ENCODE measurements around the gene FOXB2.
"Not testable (repeated sequence)": the region's sequence is repeated elsewhere in the genome, so short reads cannot be mapped to it uniquely, and the experiment has no call there.

Gene FOXB2

DNA sequence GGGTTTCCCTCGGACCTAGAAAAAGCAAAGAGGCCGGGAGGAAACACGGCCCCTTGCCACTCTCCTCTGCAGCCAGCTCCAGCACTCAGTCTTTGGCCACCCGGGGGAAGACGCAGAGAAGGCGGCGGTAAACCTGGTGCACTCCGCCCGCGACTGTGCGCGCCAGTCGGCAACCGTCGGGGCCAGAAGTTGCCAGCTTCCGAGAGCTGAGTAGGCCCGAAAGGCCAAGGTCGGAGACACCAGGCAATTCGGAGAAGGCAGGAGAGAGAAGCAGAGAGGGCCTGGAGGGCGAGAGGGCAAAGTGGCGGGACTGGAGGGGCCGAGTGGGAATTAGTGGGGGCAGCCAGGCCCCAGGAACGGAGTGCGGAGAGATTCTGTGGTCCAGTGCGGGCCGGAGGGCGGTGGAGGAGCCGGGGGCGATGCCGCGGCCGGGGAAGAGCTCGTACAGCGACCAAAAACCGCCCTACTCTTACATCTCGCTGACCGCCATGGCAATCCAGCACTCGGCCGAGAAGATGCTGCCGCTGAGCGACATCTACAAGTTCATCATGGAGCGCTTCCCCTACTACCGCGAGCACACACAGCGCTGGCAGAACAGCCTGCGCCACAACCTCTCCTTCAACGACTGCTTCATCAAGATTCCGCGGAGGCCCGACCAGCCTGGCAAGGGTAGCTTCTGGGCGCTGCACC, at the start of gene FOXB2:
TSS of gene FOXB2 (plus strand) at position 420 of the 690 bp plus-strand sequence. CDS start at position 420, 0 bp downstream.
- DNase-seq = no peak

DNA sequence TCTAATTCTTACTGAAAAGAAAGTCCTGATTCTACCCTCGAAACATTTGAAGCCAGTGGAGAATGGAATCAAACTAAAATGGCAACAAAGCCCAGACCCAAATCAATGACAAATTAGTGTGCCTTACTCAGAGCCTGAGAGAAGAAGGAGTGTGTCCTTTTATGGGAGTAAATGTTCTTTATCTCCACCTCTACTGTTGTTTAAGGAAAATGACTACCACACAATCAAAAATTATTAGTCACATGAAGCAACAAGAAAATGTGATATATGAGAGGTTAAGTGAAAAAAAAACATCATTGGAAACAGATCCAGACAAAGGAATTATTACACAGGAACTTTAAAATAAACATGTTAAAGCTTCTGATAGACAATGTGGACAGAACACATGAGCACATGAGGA, 49.7 kb upstream of the FOXB2 start:
- DNase-seq = no peak

DNA sequence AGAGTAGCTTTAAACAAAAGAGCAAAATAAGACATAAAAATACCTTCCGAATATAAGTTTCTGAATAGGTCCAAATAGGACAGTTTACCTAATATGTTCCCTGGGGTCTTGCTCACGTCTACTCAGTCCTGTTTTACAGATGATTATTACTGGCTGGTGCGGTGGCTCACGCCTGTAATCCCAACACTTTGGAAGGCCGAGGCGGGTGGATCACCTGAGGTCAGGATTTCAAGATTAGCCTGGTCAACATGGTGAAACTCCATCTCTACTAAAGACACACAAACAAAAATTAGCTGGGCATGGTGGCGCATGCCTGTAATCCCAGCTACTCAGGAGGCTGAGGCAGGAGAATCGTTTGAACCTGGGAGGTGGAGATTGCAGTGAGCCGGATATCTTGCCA, 40.6 kb upstream of the FOXB2 start:
- not testable (repeated sequence) for DNase-seq

DNA sequence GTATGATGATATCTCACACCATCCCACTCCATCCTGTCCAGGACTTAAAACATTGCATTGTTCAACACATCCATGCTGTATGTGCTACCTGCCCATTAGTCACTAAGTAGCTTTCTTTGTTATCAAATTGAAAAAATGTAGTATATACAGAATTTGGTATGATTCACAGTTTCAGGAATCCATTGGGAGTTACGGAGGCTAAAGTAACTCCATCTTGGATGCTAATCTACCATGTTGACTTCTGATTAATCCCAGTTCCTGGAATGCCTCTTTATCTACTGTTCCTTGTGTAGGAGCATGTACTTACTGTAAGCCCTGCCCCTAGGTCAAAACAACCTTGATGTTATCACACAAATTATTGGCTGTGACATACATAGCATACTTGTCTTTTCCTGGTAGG, 38.9 kb upstream of the FOXB2 start:
- DNase-seq = no peak

DNA sequence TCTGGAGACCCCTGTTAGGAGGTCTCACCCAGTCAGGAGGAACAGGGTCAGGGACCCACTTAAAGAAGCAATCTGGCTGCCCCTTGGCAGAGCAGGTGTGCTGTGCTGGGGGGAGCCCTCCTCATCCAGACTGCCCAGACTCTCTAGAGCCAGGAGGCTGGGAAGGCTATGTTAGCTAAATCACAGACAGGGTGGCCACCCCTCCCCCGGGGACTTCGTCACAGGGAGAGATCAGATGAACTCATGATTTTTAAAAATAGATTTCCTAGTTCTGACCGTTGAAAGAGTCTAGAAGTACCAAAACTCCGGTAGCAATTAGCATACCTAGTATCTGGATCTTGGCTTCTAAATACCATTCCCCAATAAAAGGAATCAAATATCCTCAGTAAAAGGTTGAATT, 35.0 kb upstream of the FOXB2 start:
- no peak for DNase-seq

DNA sequence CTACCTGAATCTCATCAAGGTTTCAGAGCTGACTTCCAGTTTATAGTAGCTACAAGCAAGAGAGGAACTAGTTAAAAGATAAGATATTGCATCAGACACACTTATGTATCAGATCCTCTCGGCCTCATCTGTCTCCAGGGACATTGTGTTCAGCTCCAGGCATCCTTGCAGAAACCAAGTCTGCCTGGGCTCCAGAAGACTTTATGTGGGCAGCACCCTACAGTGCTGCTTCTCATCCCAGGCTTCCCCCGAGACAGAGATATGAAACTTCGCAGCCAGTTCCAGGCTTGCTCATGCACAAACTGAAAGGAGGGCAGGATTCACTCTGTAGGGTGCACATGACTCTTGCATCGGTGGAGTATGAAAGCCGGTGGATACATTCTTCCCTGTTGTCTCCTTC, 33.9 kb upstream of the FOXB2 start:
- no peak for DNase-seq

DNA sequence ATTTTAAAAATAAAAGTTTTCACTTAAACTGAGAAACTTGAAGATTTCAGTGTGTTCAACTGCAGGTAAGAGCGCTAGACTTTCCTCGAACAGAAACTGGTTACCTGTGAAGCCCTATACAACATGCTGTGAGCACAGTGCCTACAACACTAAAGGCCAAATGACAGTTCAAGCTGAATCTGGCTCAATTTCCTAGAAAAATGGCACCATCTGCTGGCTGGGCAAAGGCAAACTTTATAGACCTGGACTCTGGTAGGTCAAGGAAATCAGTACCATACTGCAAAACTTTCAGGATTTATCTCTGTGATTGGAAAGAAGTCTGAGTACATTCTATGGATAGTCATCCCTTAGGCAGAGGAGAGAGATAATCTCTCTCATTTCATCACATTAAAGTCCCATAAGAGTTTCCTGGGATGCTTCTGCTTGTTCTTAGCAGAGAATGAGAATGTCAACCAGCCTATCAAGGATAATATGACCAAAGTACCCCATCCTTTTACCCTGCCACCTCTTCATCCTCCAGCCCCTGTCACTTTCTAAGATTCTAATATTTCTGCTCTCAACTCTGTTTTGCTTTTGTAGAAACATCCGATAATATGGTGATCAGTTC, 31.8 kb upstream of the FOXB2 start:
- DNase-seq = no peak

DNA sequence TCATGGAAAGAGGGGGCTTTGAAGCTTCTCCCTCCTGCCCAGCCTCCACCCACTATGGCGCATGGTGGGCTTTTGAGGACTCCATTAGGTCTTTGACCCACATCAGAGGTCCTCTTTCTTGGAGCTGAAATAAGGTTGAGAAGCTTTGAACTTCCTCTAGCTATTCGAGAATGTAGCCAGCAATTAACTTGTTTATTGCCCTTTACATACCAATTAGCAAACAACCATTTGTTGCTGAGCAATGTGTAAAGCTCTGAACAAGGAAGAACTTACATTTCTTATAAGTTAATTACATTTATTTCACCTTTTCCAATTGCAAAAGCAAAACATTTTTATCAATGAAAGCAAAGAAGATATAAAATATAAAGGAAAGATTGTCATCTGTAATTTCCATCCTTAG, 30.5 kb upstream of the FOXB2 start:
- no peak for DNase-seq

DNA sequence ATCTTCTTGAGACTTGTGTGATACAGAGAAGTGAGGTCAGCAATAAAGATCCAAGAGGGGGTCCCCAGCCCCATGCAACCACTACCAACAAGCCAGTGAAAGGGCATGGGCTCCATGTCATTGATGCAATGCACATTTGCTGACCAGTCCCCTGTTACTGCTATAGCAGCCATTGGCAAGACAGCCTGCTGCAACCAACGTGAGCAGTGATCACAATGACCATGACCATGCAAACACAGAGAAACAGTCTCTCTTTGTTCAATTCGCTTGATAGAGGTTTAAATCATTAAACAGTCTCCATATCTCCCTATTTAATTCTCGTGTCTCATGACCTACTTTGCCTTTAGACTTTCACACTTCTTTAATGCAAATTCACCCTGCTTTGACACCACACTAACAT, 30.0 kb upstream of the FOXB2 start:
- no peak for DNase-seq

DNA sequence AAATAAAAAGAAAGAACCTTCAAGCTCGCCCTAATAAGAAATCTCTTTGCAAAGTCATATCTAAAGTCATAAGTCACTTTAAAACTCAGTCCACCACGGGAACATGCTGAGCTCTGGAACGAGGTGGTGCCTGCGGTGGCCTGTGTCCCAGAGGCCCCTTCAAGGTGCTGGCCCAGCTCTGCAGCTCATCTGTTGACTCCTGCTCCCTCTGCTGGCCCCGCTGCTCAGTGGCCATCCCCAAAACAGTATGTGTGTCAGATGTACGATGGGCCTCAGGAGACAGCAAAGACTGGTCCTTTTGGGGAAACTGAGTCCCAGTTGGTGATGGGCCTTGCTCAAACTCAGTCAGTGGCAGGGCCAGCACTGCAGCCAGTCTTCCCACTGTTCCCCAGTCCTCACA, 22.8 kb upstream of the FOXB2 start:
- no peak for DNase-seq

DNA sequence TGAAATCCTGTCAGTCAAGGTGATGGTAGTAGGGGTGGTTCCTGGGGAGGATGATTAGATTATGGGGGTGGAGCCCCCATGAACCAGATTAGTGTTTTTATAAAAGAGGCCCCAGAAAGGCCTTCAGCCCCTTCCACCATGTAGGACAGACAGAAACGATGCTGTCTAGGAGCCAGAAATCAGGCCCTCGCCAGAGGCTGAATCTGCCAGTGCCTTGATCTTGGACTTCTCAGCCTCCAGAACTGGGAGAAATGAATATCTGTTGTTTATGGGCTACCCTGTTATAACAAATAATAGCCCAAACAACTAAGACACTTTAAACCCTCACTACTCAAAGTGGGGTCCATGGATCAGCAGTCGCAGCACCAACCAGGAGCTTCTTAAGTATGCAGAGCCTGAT, 20.2 kb upstream of the FOXB2 start:
- DNase-seq = no peak

DNA sequence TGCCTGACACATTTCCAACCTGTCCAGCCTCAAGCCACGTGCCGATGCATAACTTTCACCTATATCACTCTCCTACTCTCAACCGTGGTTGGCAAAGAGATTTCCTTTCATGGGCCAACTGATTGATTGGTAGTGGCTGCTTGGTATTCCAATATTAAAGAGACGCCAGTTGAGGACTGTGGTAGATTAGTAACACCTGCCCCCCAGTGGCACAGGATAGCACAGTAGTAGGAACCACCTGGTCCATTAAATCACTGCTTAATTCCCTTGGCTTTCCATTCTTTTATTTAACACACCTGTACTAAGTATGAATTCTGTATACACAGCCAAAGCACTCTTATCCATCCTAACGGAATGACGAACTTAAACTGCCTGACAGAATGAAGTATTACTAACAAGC, 19.1 kb upstream of the FOXB2 start:
- no peak for DNase-seq

DNA sequence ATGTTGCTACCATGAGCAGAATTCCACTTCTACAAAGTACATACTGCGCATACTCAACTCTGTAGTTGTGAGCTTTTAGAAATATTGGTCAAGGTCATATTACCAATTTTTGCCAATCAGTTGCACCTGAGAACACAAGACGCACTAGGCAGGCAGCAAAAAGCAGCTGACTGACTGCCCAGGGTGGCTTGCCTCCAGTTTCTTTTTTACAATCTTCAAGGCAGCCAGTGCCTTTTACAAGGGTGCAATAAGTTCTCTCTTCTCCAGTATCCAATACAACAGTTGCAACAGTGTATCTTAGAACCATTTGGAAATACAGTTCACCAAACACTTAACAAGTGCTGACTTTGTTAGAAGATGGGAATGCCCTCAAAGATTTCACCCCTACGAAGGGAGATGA, 16.1 kb upstream of the FOXB2 start:
- DNase-seq = no peak

DNA sequence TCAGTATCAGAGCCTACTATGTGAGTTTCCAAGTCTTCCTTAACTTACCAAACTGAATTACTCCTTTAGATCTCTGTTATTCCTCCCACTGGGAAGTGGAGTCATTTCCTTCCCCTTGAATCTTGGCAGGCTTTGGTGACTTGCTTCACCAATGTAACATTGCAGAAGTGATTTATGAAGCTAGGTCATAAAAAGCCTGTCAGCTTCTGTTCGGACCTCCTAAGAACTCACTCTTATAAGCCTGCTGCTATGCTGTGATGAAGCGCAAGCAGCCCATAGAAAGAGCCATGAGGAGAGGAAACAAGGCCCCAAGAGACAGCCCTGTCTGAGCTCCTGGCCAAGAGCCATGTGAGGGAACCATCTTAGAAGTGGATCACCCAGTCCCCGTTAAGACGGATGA, 14.2 kb upstream of the FOXB2 start:
- DNase-seq = no peak

DNA sequence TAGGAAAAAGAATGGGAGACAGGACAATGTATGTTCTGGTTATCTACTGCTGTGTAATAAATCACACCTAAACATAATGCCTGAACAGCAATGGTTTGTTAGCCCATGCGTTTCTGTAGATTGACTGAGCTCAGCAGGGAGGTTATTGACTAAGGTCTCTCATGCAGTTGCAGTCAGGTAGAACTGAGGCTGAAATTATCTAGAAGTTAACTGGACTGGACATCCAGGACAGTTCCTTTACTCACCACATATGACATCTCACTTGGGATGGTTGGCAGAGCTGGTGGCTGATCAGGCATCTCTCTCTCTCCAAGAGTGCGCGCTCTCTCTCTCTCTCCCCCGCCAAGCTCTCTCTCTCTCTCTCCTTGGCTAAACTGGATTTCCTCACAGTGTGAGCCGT, 8.9 kb upstream of the FOXB2 start:
- no peak for DNase-seq

DNA sequence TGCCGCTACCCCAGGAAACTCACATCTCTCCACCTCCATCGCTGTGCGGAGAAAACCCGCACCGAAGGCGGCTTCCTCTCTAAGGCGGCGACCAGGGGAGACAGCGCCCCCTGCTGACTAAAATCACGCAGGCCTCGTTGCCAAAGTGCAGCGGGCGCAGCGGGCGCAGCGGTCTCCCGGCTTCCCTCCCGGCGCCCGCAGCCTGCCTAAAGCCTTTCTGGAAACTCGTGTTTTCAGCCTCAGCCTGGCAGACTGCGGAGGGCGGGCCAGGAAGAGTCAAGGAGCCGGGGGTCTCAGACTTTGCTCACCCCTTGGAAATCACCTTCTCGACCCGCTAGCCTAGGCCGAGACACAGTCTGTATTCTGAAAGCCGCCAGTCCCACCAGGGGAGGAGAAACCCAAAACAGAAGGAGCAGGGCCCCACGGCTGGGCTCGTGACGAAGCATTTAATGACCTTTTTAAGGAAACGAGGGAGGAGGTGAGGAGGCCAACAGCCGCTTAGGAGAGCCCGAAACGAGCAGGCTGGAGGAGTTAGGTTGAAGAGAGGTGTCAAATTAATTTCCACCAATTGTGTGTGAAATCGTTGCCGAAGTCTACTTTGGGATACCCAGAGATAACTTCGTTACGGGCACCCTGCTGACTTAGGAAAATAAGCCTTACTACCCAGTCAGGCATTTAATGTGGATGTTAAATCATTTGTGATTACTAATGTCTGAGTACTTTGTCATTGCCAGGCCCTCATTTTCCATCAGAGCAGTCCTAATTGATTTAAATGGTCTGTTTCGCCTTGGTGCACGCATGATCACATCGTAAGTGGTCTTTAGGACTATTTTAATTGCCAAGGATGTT, 7.3 kb upstream of the FOXB2 start:
- peak; percentile 76 to 77 for DNase-seq

DNA sequence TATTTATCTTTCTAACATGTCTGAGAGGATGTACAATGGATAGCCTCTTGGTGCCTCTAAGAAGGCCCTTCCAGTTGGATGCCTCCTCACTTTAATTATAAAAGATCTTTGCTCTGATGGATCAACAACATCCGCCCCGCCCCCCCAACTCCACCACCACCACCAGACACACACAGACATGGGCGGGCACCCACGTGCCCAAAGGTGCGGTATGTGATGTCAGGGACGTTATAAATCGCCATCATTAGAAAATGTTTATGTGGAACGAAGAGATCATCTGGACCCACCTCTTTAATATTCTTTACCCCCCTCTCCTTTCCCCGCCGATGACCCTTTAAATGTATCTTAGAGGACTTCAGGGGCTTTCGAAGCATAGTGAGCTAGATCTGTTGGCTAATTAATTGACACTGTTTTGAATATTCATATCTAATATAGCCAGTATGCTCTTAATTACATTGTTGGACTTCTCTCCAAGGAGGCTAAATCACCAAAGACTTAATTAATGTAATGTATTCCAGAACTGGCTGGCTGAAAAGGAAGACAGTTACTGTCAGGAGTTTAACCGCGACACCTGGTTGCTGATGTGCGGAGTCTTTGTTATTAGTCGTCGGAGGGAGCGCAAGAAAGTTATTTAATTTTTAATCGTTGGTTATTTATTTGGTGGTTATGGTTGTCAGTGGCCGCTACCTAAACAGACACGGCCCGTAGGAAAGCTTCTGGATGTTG, 6.1 kb upstream of the FOXB2 start:
- DNase-seq = no peak

DNA sequence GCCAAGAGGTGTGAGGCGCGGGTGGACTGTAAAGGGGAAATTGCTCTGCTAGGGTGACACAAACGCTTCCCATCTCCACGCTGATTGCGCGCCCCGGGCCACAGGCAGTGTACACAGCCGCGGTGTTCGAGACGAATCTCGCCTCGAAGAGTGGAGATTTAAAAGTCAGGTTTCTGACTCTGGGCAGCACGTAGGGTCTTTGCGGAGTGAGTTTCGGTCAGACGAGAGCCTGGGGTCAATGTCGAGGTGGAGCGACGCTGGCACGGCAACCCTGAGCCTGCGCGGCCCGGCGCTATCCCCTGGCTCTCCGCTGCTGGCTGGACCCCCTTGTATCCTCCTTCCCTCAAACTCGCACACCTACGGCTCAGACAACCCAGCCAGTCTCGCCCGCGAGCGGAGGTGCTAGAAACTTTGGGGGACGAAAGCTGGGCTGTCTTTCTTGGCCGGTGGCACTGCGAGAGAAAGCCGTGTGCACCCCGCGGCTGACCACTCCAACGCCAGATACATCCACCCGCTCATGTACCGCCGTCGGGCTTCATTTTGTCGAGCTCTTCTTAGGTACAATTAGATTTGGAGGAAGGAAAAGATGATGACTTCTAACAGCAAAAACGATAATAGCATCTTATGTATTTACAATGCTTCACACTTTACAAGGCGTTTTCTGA, 5.4 kb upstream of the FOXB2 start:
- no peak for DNase-seq

DNA sequence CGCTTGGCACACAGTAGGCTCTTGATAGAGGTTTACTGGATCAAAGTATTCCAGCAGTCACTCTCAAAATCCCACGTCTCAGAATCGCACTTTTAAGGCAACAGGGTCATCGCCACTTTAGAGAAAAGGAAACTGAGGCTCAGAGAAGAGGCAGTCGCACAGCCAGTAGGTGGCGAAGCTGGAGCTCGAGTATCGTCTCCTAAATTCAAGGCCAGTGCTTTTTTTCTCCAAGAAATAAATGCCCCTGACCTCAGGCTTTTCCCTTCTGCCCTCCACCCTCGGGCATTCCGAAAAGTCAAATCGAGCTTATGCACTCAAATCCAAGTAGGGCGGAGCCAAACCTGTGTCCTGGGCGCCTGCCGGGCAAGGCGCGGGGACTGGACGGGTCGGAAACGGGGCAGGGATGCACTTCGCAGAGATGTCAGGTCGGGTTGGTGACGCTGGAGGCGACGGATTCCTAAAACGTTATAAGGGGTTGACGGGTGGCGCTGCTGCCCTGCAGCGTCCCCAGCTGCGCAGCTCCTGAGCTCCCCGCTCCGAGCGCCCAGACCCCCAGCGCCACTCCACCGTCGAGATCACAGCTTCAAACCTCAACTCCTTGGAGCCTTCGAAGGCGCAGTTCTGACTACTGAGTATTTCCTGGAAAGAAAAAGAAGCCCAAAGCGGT, 4.7 kb upstream of the FOXB2 start:
- DNase-seq = no peak

DNA sequence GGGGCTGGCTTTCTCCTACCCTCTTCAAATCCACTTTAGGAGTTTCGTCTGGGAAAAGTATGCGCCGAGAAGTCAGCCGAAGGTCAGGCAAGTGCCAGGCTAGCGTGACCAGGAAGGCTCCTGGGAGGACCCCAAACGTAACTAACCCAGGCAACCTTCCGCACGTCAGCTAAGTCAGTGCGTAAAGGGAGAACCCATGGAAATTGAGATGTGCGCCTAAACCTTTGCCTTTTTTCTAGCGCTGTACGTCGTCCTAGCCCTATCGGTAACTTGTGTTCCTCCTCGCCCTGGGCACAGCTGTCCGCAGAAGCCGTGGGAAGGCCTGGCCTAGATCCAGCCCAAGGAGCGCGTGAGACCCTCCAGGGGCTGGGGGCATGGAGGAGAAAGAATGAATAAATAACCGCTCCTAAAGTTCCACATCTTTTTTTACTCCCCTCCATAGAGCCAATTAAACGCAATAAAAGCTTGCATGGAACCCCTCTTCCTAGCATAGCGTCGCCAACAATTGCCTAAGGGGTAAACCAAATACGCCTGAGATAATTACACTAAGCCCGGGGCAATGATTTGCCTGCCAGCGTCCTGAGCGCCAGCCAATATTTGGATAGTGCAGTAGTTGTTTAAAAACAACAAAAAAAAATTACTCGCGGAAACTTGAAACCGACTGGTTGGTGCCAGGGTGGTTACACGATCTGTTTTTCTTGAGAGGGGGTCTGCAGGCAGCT, 4.0 kb upstream of the FOXB2 start:
- DNase-seq = no peak

DNA sequence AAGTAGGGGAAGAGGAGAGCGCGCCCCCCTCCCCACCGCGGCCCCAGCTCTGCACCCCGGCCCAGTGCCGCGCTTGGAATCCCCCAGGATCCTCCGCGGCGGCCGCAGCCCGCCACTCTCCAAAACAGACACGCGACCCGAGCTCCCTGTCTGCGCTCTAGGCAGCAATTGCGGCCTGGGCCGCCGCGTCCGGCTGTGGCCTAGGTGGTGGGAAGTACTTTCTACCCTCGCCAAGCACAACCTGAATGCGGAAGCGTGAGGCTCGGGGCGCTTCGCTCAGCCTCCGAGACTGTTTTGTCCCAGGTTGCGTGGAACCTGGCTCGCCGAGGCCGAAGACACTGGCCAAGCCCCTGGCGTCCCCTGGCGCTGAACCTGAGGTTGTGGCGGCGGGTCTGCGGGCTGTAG, 3.3 kb upstream of the FOXB2 start:
- no peak for DNase-seq

All from stimulated activated CD4-positive, alpha-beta T cell treated with anti-CD3 and anti-CD28 coated beads, Interleukin-2, amount 100 ng/mL, for 48 hours (primary cell).